Measurements from ENCODE around the gene ADAM15. TPM values are rescaled to one million over a fixed set of nuclear protein-coding genes. Genes with fewer than 3 reads are reported as not detected.

ADAM15 gene
- polyA plus RNA-seq, 2 of the 4 experiments (the other 2 are of a cell fraction): 25.6 to 33.0 TPM

- 0% methylated on average over 14 of the region's 31 CpGs for WGBS (ENCODE audit: missing lambda C conversion rate)
- no peaks in the 10 kb centered on the region for H3K9me3 ChIP-seq
- H3K27ac ChIP-seq: peak overlapping the region; percentile 93 to 94
- peak overlapping the region; percentile 97 for H3K4me2 ChIP-seq
- no peak for FAIRE-seq
- H3K4me3 ChIP-seq: peak overlapping the region; percentile 94
- peaks cover 22% of the 10 kb centered on the region for H3K4me1 ChIP-seq
- ChIA-PET CTCF (interaction anchor here (1.0 to 27.3 kb wide), 11 partner anchors 10 to 447 kb away, joined by 3 to 350 read pairs (median 3); partner anchors contain the start of genes EFNA3, EFNA4 and KRTCAP2), POLR2A (interaction anchor here (0.7 to 1.4 kb wide), 8 partner anchors 8 to 81 kb away, joined by 3 to 6 read pairs (median 4); partner anchors contain the start of gene SHC1)
- peak in 1 of 2 experiments; percentile 23; a peak in 4 of 6 replicates for ATAC-seq
- DNase-seq (ENCODE audit: low read depth in 1 of 2, low spot score in 1 of 2): no peak
- TF ChIP-seq, protein P1, sequence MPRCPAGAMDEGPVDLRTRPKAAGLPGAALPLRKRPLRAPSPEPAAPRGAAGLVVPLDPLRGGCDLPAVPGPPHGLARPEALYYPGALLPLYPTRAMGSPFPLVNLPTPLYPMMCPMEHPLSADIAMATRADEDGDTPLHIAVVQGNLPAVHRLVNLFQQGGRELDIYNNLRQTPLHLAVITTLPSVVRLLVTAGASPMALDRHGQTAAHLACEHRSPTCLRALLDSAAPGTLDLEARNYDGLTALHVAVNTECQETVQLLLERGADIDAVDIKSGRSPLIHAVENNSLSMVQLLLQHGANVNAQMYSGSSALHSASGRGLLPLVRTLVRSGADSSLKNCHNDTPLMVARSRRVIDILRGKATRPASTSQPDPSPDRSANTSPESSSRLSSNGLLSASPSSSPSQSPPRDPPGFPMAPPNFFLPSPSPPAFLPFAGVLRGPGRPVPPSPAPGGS (IDR thresholded peaks at IDR 0.05): peak; percentile 46; the same call in 1 of the 3 replicates
- TF ChIP-seq MYC (IDR thresholded peaks at IDR 0.05; ENCODE audit: borderline replicate concordance, low read length): no peak
- peak; percentile 44; the same call in 1 of the 2 replicates for TF ChIP-seq PHF8 (IDR thresholded peaks at IDR 0.05; ENCODE audit: borderline replicate concordance, low read depth)
- peak; percentile 35 for TF ChIP-seq POLR2A (IDR thresholded peaks at IDR 0.05; ENCODE audit: low read length)
Measured at GRCh38 chr1:155051342-155051776, 243 bp downstream of the ADAM15 start.

DNA sequence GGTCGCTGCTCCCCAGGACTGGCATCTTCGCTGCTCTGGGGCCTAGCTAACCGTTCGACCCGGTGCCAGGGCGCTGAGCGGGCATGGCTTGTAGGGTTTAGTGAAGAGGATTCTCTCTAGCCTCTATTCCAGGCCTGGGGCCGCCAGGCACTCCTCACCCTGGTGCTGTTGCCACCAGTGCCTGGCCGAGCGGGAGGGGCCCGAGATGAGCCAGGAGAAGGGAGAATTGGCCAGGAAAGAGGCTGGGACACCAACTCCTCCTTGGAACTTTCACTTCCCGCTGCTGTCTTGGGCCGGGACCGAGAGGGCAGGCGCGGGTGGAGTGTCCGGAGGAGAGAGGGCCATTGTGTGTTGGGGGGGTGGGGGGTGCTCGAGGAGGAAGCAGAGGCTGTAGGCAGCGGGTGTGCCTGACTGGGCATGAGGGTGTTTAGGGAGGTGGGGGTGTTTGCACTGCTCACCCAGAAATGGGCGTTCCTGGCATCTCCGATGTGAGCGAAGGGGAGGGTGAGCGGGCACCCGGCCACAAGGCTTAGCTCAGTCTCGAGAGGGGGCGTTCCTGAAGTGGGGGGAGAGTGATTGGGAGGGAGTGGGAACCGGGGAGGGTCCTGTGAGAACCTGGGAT, 772 bp downstream of the ADAM15 start:
- H3K9me3 ChIP-seq: no peaks in the 10 kb centered on the region
- CTCF ChIA-PET: interaction anchor here (1.1 to 27.3 kb wide), 8 partner anchors 9 to 572 kb away, joined by 3 to 350 read pairs (median 4); partner anchors contain the start of genes EFNA3 and EFNA4
- peak overlapping the region; percentile 93 to 94 for H3K27ac ChIP-seq
- H3K4me2 ChIP-seq: peak overlapping the region; percentile 97
- H3K4me3 ChIP-seq: peak overlapping the region; percentile 94
- H3K4me1 ChIP-seq: peaks cover 22% of the 10 kb centered on the region
- ATAC-seq: peak; percentile 45 to 55
- no peak for TF ChIP-seq KDM1A (IDR thresholded peaks at IDR 0.05; ENCODE audit: low read depth)
- POLR2A ChIA-PET: interaction anchor here (1.3 kb wide), 1 partner anchor 13 kb away, joined by 3 read pairs; no protein-coding TSS in a partner anchor
- under 1% methylated on average over 14 of the region's 27 CpGs for WGBS (ENCODE audit: missing lambda C conversion rate)
- FAIRE-seq: no peak
- peak in 1 of 2 experiments; percentile 61 for DNase-seq (ENCODE audit: low read depth in 1 of 2, low spot score in 1 of 2)

GRCh38 chr1:155052439-155053395, 1.6 kb downstream of the ADAM15 start:
- peak; percentile 40 for TF ChIP-seq CTCF (IDR thresholded peaks at IDR 0.05)
- peak in 1 of 2 experiments; percentile 18; a peak in 1 of 5 replicates for TF ChIP-seq RAD21 (conservative IDR thresholded peaks at IDR 0.05 in 1 of 2, IDR thresholded peaks at IDR 0.05 in 1 of 2)
- TF ChIP-seq SMC3 (IDR thresholded peaks at IDR 0.05): peak; percentile 29; the same call in 1 of the 3 replicates
- TF ChIP-seq HOXA7 (CRISPR knock-in tag; IDR thresholded peaks at IDR 0.05): no peak
- 53% methylated on average over 11 of the region's 12 CpGs for WGBS (ENCODE audit: missing lambda C conversion rate)
- Histone ChIP-seq H3K27ac (peak overlapping the region; percentile 93 to 94; a peak in 5 of 6 replicates), H3K4me2 (peak overlapping the region; percentile 97), H3K4me1 (peaks cover 22% of the 10 kb centered on the region), H3K4me3 (peak overlapping the region; percentile 94), H3K9me3 (no peaks in the 10 kb centered on the region)
- DNase-seq (ENCODE audit: low read depth in 1 of 2, low spot score in 1 of 2) (peak; percentile 29 to 76), ATAC-seq (peak; percentile 41 to 52; a peak in 4 of 6 replicates), FAIRE-seq (no peak)
- CTCF ChIA-PET: interaction anchor here (1.2 to 27.3 kb wide), 7 partner anchors 9 to 573 kb away, joined by 3 to 350 read pairs (median 4); partner anchors contain the start of genes EFNA3 and EFNA4
- POLR2A ChIA-PET: interaction anchor here (0.6 to 1.2 kb wide), 2 partner anchors 24 to 60 kb away, joined by 3 to 5 read pairs; partner anchors contain the start of gene LENEP

DNA sequence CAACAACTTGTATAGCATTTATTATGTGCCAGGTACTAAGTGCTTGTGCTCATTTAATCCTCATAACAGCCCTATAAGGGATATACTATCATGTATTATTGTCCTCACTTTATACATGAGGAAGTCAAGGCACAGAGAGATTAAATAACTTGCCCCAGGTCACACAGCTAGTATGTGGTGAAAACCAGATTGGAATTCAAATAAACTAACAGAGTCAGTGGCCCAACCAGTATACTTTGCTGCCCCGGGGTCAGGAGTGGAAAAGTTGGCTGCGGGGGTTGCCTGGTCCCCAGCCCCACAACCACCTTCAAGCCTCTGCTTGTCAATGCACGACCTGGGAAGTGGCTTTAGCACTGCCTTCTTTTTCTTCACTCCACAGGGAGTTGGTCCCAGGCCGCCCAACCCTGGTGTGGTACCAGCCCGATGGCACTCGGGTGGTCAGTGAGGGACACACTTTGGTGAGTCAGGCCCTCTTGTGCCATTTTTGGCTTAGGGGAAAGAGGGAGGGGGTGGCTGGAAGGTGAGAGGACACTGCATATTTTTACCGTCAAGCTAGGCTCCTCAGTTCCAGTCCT, 2.5 kb downstream of the ADAM15 start:
- CTCF ChIA-PET: interaction anchor here (1.4 to 27.3 kb wide), 4 partner anchors 8 to 38 kb away, joined by 4 to 350 read pairs (median 213); partner anchors contain the start of genes EFNA3 and EFNA4
- DNase-seq (ENCODE audit: low read depth in 1 of 2, low spot score in 1 of 2): no peak
- no peak for FAIRE-seq
- ATAC-seq: no peak
- no peak overlapping the region for H3K4me3 ChIP-seq
- POLR2A ChIA-PET: interaction anchor here (0.6 to 1.2 kb wide), 2 partner anchors 23 to 61 kb away, joined by 3 to 5 read pairs; partner anchors contain the start of gene LENEP
- WGBS (ENCODE audit: missing lambda C conversion rate): 89% methylated on average over 7 of the region's 7 CpGs
- H3K4me1 ChIP-seq: peaks cover 22% of the 10 kb centered on the region
- no peak overlapping the region for H3K4me2 ChIP-seq
- H3K27ac ChIP-seq: no peak overlapping the region
- no peaks in the 10 kb centered on the region for H3K9me3 ChIP-seq
- TF ChIP-seq RCOR1 (IDR thresholded peaks at IDR 0.05; ENCODE audit: low read depth, low read length) (no peak), HMGXB4 (CRISPR knock-in tag; IDR thresholded peaks at IDR 0.05; ENCODE audit: borderline replicate concordance) (no peak), POLR2A (IDR thresholded peaks at IDR 0.05; ENCODE audit: low read length) (no peak), NR3C1 (IDR thresholded peaks at IDR 0.05) (no peak), EHMT2 (IDR thresholded peaks at IDR 0.05; ENCODE audit: low read depth) (no peak), CTCF (IDR thresholded peaks at IDR 0.05) (no peak)

Measured in A549 (cell line).